ENCODE measurements around the gene SDK2.

The SDK2 gene

GRCh38 chr17:73536700-73537605 is 107.3 kb downstream of the SDK2 start:
- DNase-seq (ENCODE audit: low read depth in 2 of 2) = no peak

- no peak for DNase-seq (ENCODE audit: low read depth in 2 of 2)
Measured at GRCh38 chr17:73535746-73536145, 108.5 kb downstream of the SDK2 start.

GRCh38 chr17:73534209-73534909 is 109.9 kb downstream of the SDK2 start:
- no peak for DNase-seq (ENCODE audit: low read depth in 2 of 2)

GRCh38 chr17:73533781-73534180 is 110.5 kb downstream of the SDK2 start:
- DNase-seq (ENCODE audit: low read depth in 2 of 2) = no peak

- DNase-seq (ENCODE audit: low read depth in 2 of 2) = no peak
Measured at GRCh38 chr17:73533127-73533526, 111.1 kb downstream of the SDK2 start.

- no peak for DNase-seq (ENCODE audit: low read depth in 2 of 2)
Measured at GRCh38 chr17:73532421-73532901, 111.8 kb downstream of the SDK2 start.

GRCh38 chr17:73531158-73531557 is 113.1 kb downstream of the SDK2 start:
- no peak for DNase-seq (ENCODE audit: low read depth in 2 of 2)

- no peak for DNase-seq (ENCODE audit: low read depth in 2 of 2)
Measured at GRCh38 chr17:73528679-73529078, 115.6 kb downstream of the SDK2 start.

- no peak for DNase-seq (ENCODE audit: low read depth in 2 of 2)
Measured at GRCh38 chr17:73526952-73527351, 117.3 kb downstream of the SDK2 start.

GRCh38 chr17:73524941-73525679 is 119.1 kb downstream of the SDK2 start:
- no peak for DNase-seq (ENCODE audit: low read depth in 2 of 2)

- no peak for DNase-seq (ENCODE audit: low read depth in 2 of 2)
Measured at GRCh38 chr17:73522696-73523095, 121.5 kb downstream of the SDK2 start.

- DNase-seq (ENCODE audit: low read depth in 2 of 2) = no peak
Measured at GRCh38 chr17:73522107-73522506, 122.1 kb downstream of the SDK2 start.

GRCh38 chr17:73521376-73521775 is 122.9 kb downstream of the SDK2 start:
- no peak for DNase-seq (ENCODE audit: low read depth in 2 of 2)

GRCh38 chr17:73520369-73520761 is 123.9 kb downstream of the SDK2 start:
- no peak for DNase-seq (ENCODE audit: low read depth in 2 of 2)

GRCh38 chr17:73519714-73520368 is 124.4 kb downstream of the SDK2 start:
- DNase-seq (ENCODE audit: low read depth in 2 of 2) = no peak

GRCh38 chr17:73519011-73519410 is 125.2 kb downstream of the SDK2 start:
- DNase-seq (ENCODE audit: low read depth in 2 of 2) = no peak

GRCh38 chr17:73516431-73516830 is 127.8 kb downstream of the SDK2 start:
- no peak for DNase-seq (ENCODE audit: low read depth in 2 of 2)

- DNase-seq (ENCODE audit: low read depth in 2 of 2) = no peak
Measured at GRCh38 chr17:73514146-73514863, 129.9 kb downstream of the SDK2 start.

GRCh38 chr17:73513426-73513825 is 130.8 kb downstream of the SDK2 start:
- no peak for DNase-seq (ENCODE audit: low read depth in 2 of 2)

GRCh38 chr17:73511719-73512115 is 132.5 kb downstream of the SDK2 start:
- no peak for DNase-seq (ENCODE audit: low read depth in 2 of 2)

Data from activated CD4-positive, alpha-beta T cell treated with anti-CD3 and anti-CD28 coated beads for 24 hours (primary cell).